NCI-H128 (cell line): ENCODE results near the gene OR4D11.
"Not testable (repeated sequence)": the region's sequence is repeated elsewhere in the genome, so short reads cannot be mapped to it uniquely, and the experiment has no call there.

Experiments
- DNase-seq: peaks from one replicate; lab custom pipeline; 2025; ENCODE audit not compliant: unreplicated experiment; lab: John Stamatoyannopoulos, UW

The OR4D11 gene

GRCh38 chr11:59547605-59548308 is 44.4 kb downstream of the OR4D11 start:
- not testable (repeated sequence) for DNase-seq

GRCh38 chr11:59548309-59548656 is 44.9 kb downstream of the OR4D11 start:
- no peak for DNase-seq

GRCh38 chr11:59550368-59550841 is 47.0 kb downstream of the OR4D11 start:
- DNase-seq = peak; percentile 86

GRCh38 chr11:59550842-59551658 is 47.7 kb downstream of the OR4D11 start:
- peak; percentile 59 for DNase-seq

- no peak for DNase-seq
Observed at GRCh38 chr11:59551659-59552521, 48.5 kb downstream of the OR4D11 start.

GRCh38 chr11:59552844-59553243 is 49.5 kb downstream of the OR4D11 start:
- DNase-seq = no peak

- no peak for DNase-seq
Observed at GRCh38 chr11:59553323-59553722, 49.9 kb downstream of the OR4D11 start.
